Glomerular visceral epithelial cell (primary cell): Measurements from ENCODE around the gene RINT1.
A peak's percentile ranks its signal among the peaks of the same experiment; 100 is the strongest.
"Not testable (repeated sequence)": the region's sequence is repeated elsewhere in the genome, so short reads cannot be mapped to it uniquely, and the experiment has no call there.

ENCODE experiments used
- DNase-seq: peaks from one replicate; pipeline ENCODE4 v3.0.0-alpha.2; 2016; ENCODE audit errors: extremely low spot score

The RINT1 gene

GRCh38 chr7:105531792-105532671 lies at the start of gene RINT1:
Gene RINT1, plus strand, starts transcription at chr7:105532201. Its CDS starts 115 bp downstream, at chr7:105532316.
- DNase-seq: peak; percentile 91

DNA sequence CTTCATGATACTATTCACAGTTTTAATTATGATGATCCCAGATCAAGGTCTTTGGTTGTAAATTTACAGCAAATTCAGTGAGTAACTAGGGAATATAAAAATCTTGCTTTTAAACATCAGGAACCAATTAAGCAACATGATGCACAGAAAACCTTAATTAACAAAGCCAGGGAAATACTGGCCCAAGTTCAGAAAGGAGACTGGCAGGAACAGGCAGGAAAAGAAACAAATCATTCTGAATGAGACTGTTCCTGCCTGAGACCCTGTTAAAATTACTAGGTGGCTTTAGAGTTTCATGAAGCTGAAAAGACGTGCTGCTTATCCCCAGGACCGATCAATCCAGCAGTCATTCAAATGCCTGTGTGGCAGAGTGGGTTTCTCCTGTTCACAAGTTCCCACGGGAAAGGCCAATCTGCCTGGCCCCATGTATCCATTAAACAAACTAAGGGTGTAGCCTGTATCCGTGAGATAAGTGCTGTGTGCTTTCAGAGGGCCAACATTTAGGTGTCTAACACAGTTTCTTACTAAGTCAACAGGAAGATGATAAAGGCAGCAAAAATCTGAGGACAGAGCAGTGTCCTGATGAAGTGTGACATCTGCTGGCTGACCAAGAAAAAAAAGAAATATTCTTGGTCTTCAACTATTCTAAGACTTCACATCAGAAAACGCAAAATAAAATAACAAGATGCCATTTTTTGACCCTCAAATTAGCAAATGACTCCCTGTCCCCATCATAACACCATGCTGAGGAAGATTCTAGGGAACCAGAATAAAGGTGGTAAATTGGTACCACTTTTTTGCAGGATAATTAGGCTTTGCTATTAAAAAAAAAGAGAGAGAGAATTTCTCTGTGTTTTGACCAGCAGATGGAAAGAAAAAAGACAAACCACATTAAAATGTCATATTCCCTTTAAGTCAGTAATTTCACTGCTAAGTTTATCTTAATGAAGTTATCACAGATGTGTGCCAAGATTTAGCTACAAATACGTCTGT lies 44.1 kb upstream of the RINT1 start:
- peak; percentile 49 for DNase-seq

GRCh38 chr7:105489409-105489808 lies 42.6 kb upstream of the RINT1 start:
- DNase-seq: no peak

DNA sequence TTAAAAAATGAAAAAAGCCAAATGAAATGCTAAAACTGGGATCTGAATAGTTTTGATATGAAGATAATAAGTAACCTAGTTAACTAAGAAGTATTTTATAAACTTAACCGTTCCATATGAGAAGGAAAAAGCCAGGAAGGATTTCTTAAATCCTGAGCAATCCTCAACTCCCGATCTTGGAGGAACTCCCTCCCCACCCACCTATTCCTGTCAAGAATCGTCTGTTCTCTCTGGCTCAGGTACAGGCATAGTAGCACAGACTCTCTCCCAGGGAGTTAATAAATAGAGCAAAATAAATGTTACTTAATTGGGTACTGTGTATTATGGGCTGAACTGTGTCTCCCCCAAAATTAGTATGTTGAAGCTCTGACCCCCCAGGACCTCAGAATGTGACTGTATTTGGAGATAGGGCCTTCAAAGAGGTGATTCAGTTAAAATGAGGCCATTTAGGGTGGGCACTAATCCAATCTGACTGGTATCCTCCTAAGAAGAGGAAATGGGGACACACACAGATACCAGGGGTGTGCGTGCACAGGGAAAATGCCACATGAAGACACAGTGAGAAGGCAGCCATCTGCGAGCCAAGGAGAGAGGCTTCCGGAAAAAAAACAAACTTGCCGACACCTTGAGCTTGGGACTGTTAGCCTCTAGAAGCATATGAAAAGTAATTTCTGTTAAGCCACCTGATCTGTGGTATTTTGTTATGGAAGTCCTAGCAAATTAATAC lies 38.6 kb upstream of the RINT1 start:
- peak; percentile 10 for DNase-seq

- DNase-seq: peak; percentile 87
Measured at GRCh38 chr7:105493923-105494315, 38.1 kb upstream of the RINT1 start.

GRCh38 chr7:105496521-105496920 lies 35.5 kb upstream of the RINT1 start:
- DNase-seq: peak; percentile 30

GRCh38 chr7:105497016-105497415 lies 35.0 kb upstream of the RINT1 start:
- DNase-seq: no peak

- no peak for DNase-seq
Measured at GRCh38 chr7:105502173-105502572, 29.8 kb upstream of the RINT1 start.

- no peak for DNase-seq
Measured at GRCh38 chr7:105512415-105512814, 19.6 kb upstream of the RINT1 start.

- DNase-seq: no peak
Measured at GRCh38 chr7:105512926-105513526, 19.0 kb upstream of the RINT1 start.

DNA sequence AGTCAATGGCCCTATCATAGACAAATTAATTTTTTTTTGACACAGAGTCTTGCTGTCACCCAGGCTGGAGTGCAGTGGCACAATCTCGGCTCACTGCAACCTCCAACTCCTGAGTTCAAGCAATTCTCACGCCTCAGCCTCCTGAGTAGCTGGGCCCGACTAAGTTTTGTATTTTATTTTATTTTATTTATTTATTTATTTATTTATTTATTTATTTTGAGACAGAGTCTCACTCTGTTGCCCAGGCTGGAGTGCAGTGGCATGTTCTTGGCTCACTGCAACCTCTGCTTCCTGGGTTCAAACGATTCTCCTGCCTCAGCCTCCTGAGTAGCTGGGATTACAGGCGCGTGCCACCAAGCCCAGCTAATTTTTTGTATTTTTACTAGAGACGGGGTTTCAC lies 16.4 kb upstream of the RINT1 start:
- not testable (repeated sequence) for DNase-seq

GRCh38 chr7:105519353-105519752 lies 12.6 kb upstream of the RINT1 start:
- no peak for DNase-seq

GRCh38 chr7:105520620-105521019 lies 11.4 kb upstream of the RINT1 start:
- DNase-seq: not testable (repeated sequence)

- peak; percentile 63 for DNase-seq
Measured at GRCh38 chr7:105521027-105521716, 10.8 kb upstream of the RINT1 start.

DNA sequence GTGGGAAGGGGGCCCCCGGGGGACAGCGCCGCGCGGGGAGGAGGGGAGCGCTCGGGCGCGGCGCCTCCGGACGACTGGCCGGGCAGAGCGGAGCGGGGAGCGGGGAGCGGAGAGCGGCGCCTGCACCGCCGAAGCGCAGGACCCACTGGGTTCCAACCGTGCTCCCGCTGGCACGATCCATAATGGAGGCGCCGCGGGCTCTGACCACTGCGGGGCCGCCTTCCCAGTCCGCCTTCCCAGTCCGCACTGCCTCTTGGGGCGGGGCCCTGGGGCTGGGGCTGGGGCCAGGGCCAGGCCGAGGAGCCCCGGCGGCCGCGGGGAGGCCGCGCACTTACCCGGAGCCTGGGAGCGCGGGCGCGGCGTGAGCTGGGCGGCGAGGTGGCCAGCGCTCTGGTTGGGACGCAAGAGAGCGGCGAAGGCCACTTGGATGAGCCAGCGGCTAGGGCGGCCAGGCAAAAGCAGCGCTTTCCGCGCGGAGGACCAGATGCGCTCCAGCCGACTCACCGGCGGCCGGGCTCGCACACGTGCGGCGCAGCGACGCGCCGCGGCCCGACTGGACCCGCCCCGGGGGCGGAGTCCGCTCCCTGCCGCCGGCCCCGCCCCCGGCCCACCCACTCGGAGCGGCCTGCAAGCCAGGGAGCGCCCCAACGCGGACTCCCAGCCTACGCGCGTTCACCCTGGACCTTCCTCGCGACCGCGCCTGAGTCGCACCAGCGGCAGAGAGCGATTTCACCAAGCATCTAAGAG lies 10.1 kb upstream of the RINT1 start, which contains the start of gene PUS7:
Gene PUS7, minus strand, starts transcription at position 555 of the 747 bp plus-strand sequence. CDS start 13,759 bp downstream, outside the sequence.
- DNase-seq: peak; percentile 90

- not testable (repeated sequence) for DNase-seq
Measured at GRCh38 chr7:105524423-105524822, 7.6 kb upstream of the RINT1 start.

GRCh38 chr7:105524840-105525239 lies 7.2 kb upstream of the RINT1 start:
- no peak for DNase-seq

- not testable (repeated sequence) for DNase-seq
Measured at GRCh38 chr7:105527737-105528136, 4.3 kb upstream of the RINT1 start.

GRCh38 chr7:105530126-105530525 lies 1.9 kb upstream of the RINT1 start:
- no peak for DNase-seq

DNA sequence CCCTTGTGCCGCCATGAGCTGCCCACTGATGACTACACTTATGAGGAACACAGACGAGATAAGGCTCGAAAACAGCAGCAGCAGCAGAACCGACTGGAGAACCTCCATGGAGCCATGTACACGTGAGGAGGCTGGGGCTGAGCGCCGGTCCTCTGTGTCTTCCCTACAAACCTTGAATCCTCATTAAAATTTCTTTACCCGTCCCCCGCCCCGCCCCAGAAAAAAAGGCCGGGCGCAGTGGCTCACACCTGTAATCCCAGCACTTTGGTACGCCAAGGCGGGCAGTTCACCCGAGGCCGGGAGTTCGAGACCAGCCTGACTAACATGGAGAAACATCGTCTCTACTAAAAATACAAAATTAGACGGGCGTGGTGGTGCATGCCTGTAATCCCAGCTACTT lies 1.5 kb upstream of the RINT1 start:
- no peak for DNase-seq
